HS-27A (cell line): ENCODE data around the gene IZUMO1R.
A peak's percentile ranks its signal among the peaks of the same experiment; 100 is the strongest.
"Not testable (repeated sequence)": the region's sequence is repeated elsewhere in the genome, so short reads cannot be mapped to it uniquely, and the experiment has no call there.

Experiments used
- DNase-seq: peaks from one replicate; pipeline ENCODE4 v3.0.0-alpha.2; 2012; ENCODE audit warnings: low read depth, missing footprints

IZUMO1R gene

DNA sequence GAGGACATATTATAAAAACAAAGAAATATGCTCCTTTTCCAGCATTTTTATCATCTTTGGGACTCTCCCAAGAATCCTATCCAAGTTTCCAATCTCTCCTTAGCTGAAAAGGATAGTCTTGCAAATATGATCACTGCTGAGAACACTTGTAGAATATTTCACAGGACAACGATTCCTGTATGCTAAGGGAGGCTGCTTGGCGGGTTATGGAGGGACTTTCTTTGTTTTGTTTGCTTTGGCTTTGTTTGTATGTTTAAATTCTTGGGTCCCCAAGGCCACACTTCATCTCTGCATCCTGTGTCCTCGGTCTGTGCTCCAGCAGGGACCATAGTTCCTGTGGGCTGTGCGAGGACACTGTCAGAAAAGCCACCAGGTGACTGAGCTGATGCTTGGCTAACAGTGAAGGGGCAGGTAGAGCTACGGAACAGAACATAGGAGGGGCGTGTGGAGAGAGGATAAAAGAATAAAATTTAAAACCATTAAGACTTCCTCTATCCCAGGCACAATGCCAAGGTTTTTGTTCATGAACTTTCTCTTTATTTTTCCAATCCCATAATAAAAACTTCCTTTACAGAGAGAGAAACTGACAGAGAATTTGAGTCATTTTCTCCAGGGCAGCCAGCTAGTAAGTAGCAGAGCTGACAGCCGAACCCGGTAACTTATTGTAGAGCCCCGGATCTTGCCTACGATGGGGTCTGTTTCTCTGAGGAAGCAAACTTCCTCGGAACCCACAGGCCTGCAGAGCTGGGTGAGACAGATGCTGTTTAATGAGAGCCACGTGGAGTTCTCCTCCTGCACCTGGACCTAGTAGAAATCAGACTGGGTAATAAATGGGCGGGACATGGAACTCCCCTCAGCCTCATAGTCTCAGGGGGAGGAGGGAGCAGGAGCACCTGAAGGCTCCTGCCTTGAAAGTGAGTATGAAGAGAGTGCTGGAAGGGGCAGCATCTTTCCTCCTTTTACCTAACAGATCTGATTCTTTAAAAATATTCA lies at the start of gene IZUMO1R:
Gene IZUMO1R (plus strand): TSS at position 615 of the 993 bp plus-strand sequence. CDS start 1,057 bp downstream, outside the sequence.
- DNase-seq = no peak

DNA sequence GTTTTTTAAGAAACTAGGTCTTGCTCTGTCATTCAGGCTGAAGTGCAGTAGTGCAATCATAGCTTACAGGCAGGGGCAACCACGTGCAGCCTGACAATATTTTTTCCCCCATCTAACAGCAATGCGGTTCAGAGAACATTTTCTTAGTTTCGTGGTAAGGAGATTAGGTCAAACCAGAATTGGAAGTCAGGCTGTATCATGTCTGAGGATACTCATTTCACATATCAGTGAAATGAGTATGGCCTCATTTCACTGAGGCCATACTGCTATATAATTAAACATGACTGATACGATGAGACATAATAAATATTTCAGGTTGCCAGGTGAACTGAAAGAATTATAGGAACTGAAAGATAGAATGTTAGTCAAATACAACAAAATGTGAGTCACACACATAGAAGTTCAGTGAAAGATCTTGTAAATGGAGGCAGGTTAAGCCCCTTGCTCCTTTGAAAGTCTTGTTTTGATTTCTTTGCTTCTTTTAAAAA lies 32.5 kb upstream of the IZUMO1R start:
- DNase-seq = no peak

- DNase-seq = no peak
Measured at GRCh38 chr11:94272738-94273313, 31.6 kb upstream of the IZUMO1R start.

DNA sequence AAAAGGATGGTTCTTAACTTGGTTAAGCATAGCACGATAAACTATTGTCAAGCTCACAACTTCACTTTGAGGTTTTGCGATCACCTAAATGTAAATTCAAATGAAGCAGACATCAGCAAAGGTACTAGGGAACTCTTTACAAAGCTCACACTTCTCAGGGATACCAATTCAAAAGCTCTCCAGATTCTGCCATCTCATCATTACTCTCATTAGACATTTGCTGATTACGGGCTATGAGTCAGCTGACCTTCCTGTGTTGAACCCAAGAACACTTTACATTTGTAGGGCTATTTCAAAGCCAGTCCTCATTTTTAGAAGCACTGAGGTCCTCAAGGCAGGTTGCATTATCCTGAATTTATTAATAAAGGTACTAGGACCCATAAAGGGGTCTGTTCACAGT lies 28.4 kb upstream of the IZUMO1R start:
- no peak for DNase-seq

GRCh38 chr11:94276943-94277342 lies 27.4 kb upstream of the IZUMO1R start:
- no peak for DNase-seq

- not testable (repeated sequence) for DNase-seq
Measured at GRCh38 chr11:94278207-94278606, 26.2 kb upstream of the IZUMO1R start.

GRCh38 chr11:94279996-94280395 lies 24.4 kb upstream of the IZUMO1R start:
- DNase-seq = no peak

DNA sequence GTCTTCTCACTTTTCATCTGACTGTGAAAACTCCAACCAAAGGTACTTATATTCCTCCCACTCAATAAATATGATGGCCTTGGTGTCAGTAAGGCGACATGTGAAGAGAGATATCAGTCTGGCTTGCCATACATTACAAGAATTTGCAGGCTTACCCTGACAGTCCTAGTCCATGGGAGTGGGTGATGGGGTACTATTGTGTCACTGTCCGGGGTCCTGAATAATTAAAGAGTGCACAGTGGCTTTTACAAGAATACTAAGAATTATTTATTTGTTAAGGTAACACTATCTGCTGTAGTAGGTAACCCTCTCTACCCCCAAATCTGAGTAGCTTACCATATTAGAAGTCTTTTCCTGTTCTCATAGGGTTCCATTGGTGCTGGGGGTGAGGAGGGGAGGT lies 23.1 kb upstream of the IZUMO1R start:
- DNase-seq = no peak

- no peak for DNase-seq
Measured at GRCh38 chr11:94283678-94284077, 20.7 kb upstream of the IZUMO1R start.

GRCh38 chr11:94295534-94295933 lies 8.8 kb upstream of the IZUMO1R start:
- no peak for DNase-seq

- DNase-seq = no peak
Measured at GRCh38 chr11:94297985-94298576, 6.3 kb upstream of the IZUMO1R start.

- no peak for DNase-seq
Measured at GRCh38 chr11:94302776-94303175, 1.6 kb upstream of the IZUMO1R start.

GRCh38 chr11:94305146-94305545 lies 766 bp downstream of the IZUMO1R start:
- no peak for DNase-seq

GRCh38 chr11:94307101-94307791 lies 2.9 kb downstream of the IZUMO1R start:
- no peak for DNase-seq

DNA sequence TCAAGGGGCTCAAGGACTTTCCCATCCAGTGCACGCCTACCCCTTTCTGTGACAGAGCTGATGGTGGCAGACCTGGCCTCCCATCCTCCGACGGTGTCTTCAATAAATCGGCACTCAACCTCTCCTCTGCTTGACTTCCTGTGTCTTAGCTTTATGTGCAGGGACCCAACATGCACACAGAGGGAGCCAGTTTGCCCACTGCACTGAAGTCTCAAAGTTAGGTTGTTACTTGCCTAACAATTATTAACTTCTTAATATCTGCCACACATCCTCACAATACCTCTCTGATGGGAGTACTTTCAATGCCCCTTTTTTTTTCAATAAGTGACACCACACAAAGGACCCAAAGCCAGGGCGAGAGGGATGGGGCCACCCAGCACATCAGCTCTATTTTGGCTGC lies 3.6 kb downstream of the IZUMO1R start:
- DNase-seq = no peak

DNA sequence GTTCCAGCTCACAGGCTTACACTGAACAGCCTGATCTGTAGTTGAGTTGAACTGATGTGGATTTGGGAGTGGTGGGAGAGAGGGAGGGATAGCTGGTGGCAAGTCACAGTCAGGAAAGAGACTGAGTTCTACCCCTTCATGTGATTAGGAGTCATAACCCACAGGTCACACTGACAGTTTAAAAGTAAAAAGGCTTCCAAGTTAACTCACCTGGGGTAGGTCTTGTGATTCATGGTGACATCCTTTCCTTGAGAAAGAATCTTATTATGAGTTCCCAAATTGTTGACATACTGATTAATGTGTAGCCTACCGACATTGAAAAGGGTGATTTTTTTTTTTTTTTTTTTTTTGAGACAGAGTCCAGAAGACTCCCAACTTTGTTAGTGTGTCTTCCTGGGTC lies 5.4 kb downstream of the IZUMO1R start:
- DNase-seq = no peak

DNA sequence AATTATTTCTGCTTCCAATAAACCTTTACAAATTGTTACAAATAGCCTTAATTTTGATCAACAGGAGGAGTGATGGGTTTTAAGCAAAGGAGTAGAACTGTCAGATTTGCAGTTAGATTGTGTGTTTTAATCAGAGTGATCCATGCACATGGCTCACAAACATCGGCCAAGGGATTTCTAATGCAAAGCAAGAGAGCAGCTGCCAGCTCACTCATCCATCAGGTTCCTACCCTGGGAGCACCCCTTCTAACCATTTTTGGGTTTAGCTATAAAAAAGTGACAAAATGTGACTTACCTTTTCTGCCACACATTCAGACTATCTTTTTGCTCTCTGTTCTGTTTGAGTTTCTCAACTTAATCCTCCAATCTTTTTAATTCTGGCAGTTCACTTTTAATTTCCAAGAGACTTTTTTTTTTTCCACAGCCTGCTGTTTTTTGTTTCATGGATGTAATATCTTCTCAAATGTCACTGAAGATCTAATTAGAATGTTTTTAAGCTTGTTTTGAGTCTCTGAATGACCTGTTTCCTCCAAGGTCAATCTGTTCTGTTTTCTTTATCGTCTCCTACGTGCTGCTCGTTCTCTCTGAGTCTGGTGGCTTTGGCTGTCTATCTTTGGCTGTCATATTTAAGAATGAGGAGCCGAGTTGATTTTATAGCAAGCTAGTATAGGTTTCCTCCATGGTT lies 6.0 kb downstream of the IZUMO1R start:
- no peak for DNase-seq

DNA sequence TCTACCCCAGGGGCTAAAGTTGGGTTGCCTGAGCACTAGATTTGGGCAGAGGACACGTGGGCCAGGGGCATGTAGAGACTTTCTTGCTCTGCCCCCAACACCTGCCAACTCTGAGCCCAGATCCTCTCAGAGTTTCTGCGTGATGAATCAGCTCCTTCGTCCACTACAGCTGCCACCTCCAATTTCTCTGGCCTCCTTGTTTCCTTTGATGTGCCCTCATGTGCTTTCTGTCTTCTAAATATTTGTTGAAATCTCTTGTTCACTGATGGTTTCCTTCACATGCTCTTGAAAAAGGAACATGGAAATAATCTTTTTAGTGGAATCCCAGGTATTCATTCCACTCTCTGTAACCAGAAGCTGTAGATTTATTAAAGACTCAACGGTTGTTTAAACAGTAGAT lies 8.0 kb downstream of the IZUMO1R start:
- DNase-seq = no peak

DNA sequence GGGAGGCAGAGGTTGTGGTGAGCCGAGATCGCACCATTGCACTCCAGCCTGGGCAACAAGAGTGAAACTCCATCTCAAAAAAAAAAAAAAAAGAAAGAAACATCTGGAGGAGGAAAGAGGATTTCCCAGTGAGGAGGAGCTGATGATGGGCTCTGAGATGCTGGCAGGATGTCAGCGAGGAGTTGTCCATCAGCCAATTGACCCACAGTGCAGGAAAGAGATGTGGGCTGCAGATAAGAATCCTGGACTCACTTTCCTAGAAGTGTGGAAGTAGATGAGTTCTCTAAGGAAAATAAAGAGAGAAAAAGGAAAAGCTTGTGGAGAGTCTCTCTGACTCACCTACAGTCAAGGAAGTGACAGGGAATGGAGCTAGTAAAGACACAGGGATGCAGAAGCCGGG lies 9.7 kb downstream of the IZUMO1R start:
- no peak for DNase-seq

DNA sequence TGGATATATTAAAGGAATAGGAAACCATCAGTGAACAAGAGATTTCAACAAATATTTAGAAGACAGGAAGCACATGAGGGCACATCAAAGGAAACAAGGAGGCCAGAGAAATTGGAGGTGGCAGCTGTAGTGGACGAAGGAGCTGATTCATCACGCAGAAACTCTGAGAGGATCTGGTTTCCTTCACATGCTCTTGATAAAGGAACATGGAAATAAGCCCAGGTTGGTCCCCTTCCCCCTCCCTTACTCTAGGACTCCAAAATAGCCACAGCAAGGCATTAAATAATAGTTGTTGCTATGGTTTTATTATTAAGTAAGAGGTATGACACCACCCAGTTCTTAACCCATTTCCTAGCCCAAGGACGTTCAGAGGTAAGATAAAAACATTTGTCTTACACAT lies 11.3 kb downstream of the IZUMO1R start:
- no peak for DNase-seq

GRCh38 chr11:94322501-94322900 lies 18.1 kb downstream of the IZUMO1R start:
- DNase-seq = no peak

- DNase-seq = peak; percentile 3
Measured at GRCh38 chr11:94325681-94326080, 21.3 kb downstream of the IZUMO1R start.
